Trophoblast cell (in vitro differentiated cells and primary cell): ENCODE measurements around the gene CNNM4.

Source experiments
- DNase-seq, 2 donors: peaks; one replicate each; pipeline ENCODE4 v3.0.0-alpha.2; 2016
- H2AFZ ChIP-seq: 2 replicates; pipeline ENCODE4 v1.6.1; 2013; ENCODE audit warnings: low read length, moderate library complexity, mild to moderate bottlenecking; ENCODE audit not compliant: insufficient read depth, poor library complexity
- H2AK5ac ChIP-seq: 2 replicates; pipeline ENCODE4 v1.6.1; 2013; ENCODE audit warnings: mild to moderate bottlenecking, low read length
- H2BK120ac ChIP-seq: 2 replicates; pipeline ENCODE4 v1.6.1; 2013; ENCODE audit warnings: low read length, mild to moderate bottlenecking, moderate library complexity; ENCODE audit not compliant: insufficient read depth, poor library complexity
- H2BK12ac ChIP-seq: 2 replicates; pipeline ENCODE4 v1.6.1; 2013; ENCODE audit warnings: mild to moderate bottlenecking, low read length, moderate library complexity
- H2BK5ac ChIP-seq: 2 replicates; pipeline ENCODE4 v1.6.1; 2013; ENCODE audit warnings: low read length, low read depth, moderate library complexity, mild to moderate bottlenecking; ENCODE audit not compliant: poor library complexity
- H3K14ac ChIP-seq: 2 replicates; pipeline ENCODE4 v1.6.1; 2013; ENCODE audit warnings: mild to moderate bottlenecking, low read length
- H3K18ac ChIP-seq: 2 replicates; pipeline ENCODE4 v1.6.1; 2013; ENCODE audit warnings: mild to moderate bottlenecking, low read length
- H3K23ac ChIP-seq: 2 replicates; pipeline ENCODE4 v1.6.1; 2013; ENCODE audit warnings: low read length
- H3K27ac ChIP-seq: 2 replicates; pipeline ENCODE4 v1.5.1; 2013; ENCODE audit warnings: low read depth, mild to moderate bottlenecking, inconsistent platforms, low read length, moderate library complexity
- H3K27me3 ChIP-seq: 2 replicates; pipeline ENCODE4 v1.6.1; 2013; ENCODE audit warnings: inconsistent platforms, mild to moderate bottlenecking, low read length, moderate library complexity; ENCODE audit not compliant: insufficient read depth
- H3K36me3 ChIP-seq, 2 experiments: 1 replicate in 1 of 2; 2 replicates in 1 of 2; pipeline ENCODE4 v1.6.1; 2013; ENCODE audit warnings: low read length in 2 of 2, mild to moderate bottlenecking in 2 of 2, moderate library complexity in 1 of 2; ENCODE audit not compliant: insufficient read depth in 2 of 2, control insufficient read depth in 1 of 2
- H3K4ac ChIP-seq: 2 replicates; pipeline ENCODE4 v1.6.1; 2013; ENCODE audit warnings: low read depth, mild to moderate bottlenecking, low read length, moderate library complexity
- H3K4me1 ChIP-seq, 2 experiments: 1 replicate in 1 of 2; 2 replicates in 1 of 2; pipeline ENCODE4 v1.6.1; 2013; ENCODE audit warnings: low read length in 2 of 2, mild to moderate bottlenecking in 2 of 2, moderate library complexity in 1 of 2; ENCODE audit not compliant: insufficient read depth in 2 of 2, control insufficient read depth in 1 of 2
- H3K4me2 ChIP-seq: 2 replicates; pipeline ENCODE4 v1.6.1; 2013; ENCODE audit warnings: inconsistent platforms, mild to moderate bottlenecking, low read length, moderate library complexity
- H3K4me3 ChIP-seq: 2 replicates; pipeline ENCODE4 v1.5.1; 2013; ENCODE audit warnings: mild to moderate bottlenecking, low read depth, low read length, inconsistent platforms
- H3K79me1 ChIP-seq: one replicate; pipeline ENCODE4 v1.6.1; 2013; ENCODE audit warnings: low read length
- H3K79me2 ChIP-seq: 2 replicates; pipeline ENCODE4 v1.6.1; 2013; ENCODE audit warnings: low read length, mild to moderate bottlenecking; ENCODE audit not compliant: control insufficient read depth, insufficient read depth, poor library complexity
- H3K9ac ChIP-seq: 2 replicates; pipeline ENCODE4 v1.6.1; 2013; ENCODE audit warnings: mild to moderate bottlenecking, low read length
- H3K9me3 ChIP-seq: 2 replicates; pipeline ENCODE4 v1.6.1; 2013; ENCODE audit warnings: low read depth, mild to moderate bottlenecking, control low read depth, inconsistent platforms, low read length; ENCODE audit not compliant: insufficient read depth
- H4K12ac ChIP-seq: 2 replicates; pipeline ENCODE4 v1.6.1; 2013; ENCODE audit warnings: low read depth, mild to moderate bottlenecking, low read length, moderate library complexity
- H4K8ac ChIP-seq: 2 replicates; pipeline ENCODE4 v1.6.1; 2013; ENCODE audit warnings: low read depth, mild to moderate bottlenecking, low read length, moderate library complexity
- H4K91ac ChIP-seq: one replicate; pipeline ENCODE4 v1.6.1; 2013; ENCODE audit warnings: low read depth, mild to moderate bottlenecking, low read length, moderate library complexity
- WGBS: extraction: QIAGEN DNeasy Blood & Tissue Kit; methylation state at CpG from one replicate; pipeline ENCODE4 v1.1.7; 2013; ENCODE audit warnings: missing lambda C conversion rate; ENCODE audit not compliant: insufficient read length, insufficient coverage; ENCODE audit errors: extremely low coverage; 5-methylcytosine and 5-hydroxymethylcytosine counted together

Gene CNNM4

DNA sequence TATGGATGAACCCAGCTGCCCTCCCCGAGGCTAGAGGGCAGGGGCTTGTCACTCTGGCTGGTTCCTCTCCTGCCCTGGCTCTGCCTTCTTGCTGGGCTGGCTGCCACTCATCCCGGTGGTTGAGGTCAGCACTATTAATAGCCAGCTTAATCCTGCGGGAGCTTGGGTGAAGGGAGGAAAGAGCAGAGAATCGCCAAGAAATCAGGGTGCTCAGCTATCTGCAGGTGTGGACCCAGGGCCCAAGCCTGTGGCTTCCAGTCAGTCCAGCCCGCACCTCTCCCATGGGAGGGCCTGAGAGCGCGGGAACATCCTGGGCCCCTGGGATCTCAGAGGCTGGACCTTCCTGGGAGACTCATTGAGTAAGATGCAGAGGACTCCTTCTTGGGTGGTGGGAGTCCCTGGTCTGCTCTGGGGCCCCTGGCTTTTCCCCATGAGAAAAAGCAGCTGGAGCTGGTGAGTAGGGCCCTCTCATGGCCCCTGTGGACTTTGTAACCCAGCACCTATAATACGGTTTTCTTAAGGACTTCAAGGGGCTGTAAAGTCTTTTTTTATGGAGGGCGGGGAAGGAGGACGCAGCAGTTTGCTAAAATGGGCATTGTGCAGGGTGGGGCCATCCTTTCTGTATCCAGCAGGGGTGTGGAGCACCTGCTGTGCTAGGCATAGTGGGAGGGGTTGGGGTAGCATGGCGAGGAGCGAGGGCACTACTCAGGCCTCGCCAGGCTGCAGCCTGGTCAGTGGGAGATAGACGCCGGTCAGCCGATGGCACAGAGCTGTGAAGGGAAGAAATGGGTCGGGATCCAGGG, 27.9 kb downstream of the CNNM4 start:
- H3K27ac ChIP-seq, result no peak overlapping the region
- no peak overlapping the region for H3K18ac ChIP-seq
- no peak for DNase-seq
- no peak overlapping the region for H4K12ac ChIP-seq
- H3K27me3 ChIP-seq, result no peaks in the 10 kb centered on the region
- H3K79me2 ChIP-seq, result no peaks in the 10 kb centered on the region
- H3K4me3 ChIP-seq, result no peak overlapping the region
- no peak overlapping the region for H4K91ac ChIP-seq
- no peak overlapping the region for H3K23ac ChIP-seq
- no peak overlapping the region for H4K8ac ChIP-seq
- no CpG with 5 or more reads among the region's 17 CpGs for WGBS
- H3K4me2 ChIP-seq, result no peak overlapping the region
- no peaks in the 10 kb centered on the region for H3K79me1 ChIP-seq
- no peak overlapping the region for H2BK5ac ChIP-seq
- no peaks in the 10 kb centered on the region for H3K9me3 ChIP-seq
- H2BK120ac ChIP-seq, result no peak overlapping the region
- no peaks in the 10 kb centered on the region for H3K36me3 ChIP-seq
- no peaks in the 10 kb centered on the region for H3K4me1 ChIP-seq
- no peak overlapping the region for H3K4ac ChIP-seq
- no peak overlapping the region for H2BK12ac ChIP-seq
- H2AFZ ChIP-seq, result no peak overlapping the region
- H3K14ac ChIP-seq, result no peak overlapping the region
- no peak overlapping the region for H2AK5ac ChIP-seq
- no peak overlapping the region for H3K9ac ChIP-seq

DNA sequence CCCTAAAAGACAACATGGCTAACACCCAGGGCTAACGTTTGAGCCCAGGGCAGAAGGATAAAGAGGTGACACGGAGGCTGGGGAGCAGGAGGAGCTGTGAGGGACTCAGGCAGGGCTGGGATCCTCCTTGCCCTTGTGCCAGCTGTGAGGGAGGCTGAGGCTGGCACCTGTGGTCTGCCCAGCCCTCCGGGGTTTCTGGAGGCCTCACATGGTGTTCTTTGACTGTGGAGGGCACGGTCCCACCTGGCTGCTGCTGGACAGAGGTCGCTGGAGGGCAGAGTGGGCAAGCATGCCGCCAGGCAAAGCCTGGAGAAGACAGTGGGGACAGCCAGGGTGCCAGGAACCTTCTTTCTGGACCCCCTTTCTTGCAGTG, 28.5 kb downstream of the CNNM4 start:
- Histone ChIP-seq H2AFZ (no peak overlapping the region), H2BK12ac (no peak overlapping the region), H4K8ac (no peak overlapping the region), H2BK120ac (no peak overlapping the region), H3K4me2 (no peak overlapping the region), H3K9me3 (no peaks in the 10 kb centered on the region), H4K12ac (no peak overlapping the region), H3K18ac (no peak overlapping the region), H3K14ac (no peak overlapping the region), H2BK5ac (no peak overlapping the region), H3K79me2 (no peaks in the 10 kb centered on the region), H3K4ac (no peak overlapping the region), H3K36me3 (no peaks in the 10 kb centered on the region), H3K27ac (no peak overlapping the region), H3K79me1 (no peaks in the 10 kb centered on the region), H4K91ac (no peak overlapping the region), H3K27me3 (no peaks in the 10 kb centered on the region), H2AK5ac (no peak overlapping the region), H3K9ac (no peak overlapping the region), H3K23ac (no peak overlapping the region), H3K4me3 (no peak overlapping the region), H3K4me1 (no peaks in the 10 kb centered on the region)
- DNase-seq, result no peak
- no CpG with 5 or more reads among the region's 6 CpGs for WGBS

DNA sequence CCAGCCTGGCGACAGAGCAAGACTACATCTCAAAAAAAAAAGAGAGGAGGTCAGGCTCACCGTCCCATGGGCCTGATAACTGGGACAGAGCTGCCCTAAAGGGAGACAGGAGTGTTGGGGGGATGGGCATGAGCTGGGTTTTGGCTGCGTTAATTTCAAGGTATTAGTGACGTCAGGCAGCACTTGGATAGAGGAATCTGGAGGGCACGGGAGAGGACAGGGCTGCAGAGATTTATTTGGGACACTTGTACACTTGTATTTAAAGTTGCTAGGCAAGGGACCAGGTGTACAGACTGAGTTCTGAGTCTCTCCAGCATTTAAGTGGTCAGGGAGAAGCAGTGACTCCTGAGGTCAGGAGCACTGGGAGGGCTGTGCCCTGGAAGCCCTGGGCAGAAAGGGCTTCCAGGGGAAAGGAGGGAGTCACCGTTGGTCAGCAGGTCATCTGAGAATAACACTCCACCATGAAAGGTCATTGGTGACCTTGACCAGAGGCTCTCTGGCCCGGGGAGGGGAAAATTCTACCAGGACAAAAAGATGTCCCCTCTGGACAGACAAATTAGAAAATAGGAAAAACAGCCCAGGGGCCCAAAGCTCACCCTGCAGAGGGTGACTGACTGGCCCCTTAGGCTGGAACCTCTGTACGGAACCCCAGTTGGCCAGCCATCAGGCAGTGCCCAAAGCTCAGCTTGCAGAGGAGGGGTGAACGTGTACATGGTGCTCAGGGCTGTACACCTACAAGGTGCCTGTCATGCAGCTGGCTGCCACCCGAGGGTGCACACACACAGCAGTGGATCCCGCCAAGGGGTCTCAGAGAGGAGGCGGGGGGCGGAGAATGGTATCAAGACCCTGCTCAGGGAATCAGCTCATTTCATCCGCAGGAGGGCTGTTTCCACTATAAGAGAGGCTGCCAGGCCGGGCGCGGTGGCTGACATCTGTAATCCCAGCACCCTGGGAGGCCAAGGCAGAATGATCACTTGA, 32.4 kb downstream of the CNNM4 start:
- Histone ChIP-seq H4K91ac (no peak overlapping the region), H3K4me3 (no peak overlapping the region), H2AK5ac (no peak overlapping the region), H3K4me2 (no peak overlapping the region), H4K8ac (no peak overlapping the region), H2BK12ac (no peak overlapping the region), H3K4ac (no peak overlapping the region), H3K27me3 (no peaks in the 10 kb centered on the region), H2BK120ac (no peak overlapping the region), H2AFZ (no peak overlapping the region), H2BK5ac (no peak overlapping the region), H3K23ac (no peak overlapping the region), H3K14ac (no peak overlapping the region), H3K36me3 (peaks cover 2 to 6% of the 10 kb centered on the region in 2 experiments), H3K4me1 (no peaks in the 10 kb centered on the region), H3K79me2 (no peaks in the 10 kb centered on the region), H3K79me1 (no peaks in the 10 kb centered on the region), H3K27ac (no peak overlapping the region), H3K9me3 (peaks cover 1% of the 10 kb centered on the region), H3K18ac (no peak overlapping the region), H3K9ac (no peak overlapping the region), H4K12ac (no peak overlapping the region)
- WGBS, result no CpG with 5 or more reads among the region's 17 CpGs
- no peak for DNase-seq

DNA sequence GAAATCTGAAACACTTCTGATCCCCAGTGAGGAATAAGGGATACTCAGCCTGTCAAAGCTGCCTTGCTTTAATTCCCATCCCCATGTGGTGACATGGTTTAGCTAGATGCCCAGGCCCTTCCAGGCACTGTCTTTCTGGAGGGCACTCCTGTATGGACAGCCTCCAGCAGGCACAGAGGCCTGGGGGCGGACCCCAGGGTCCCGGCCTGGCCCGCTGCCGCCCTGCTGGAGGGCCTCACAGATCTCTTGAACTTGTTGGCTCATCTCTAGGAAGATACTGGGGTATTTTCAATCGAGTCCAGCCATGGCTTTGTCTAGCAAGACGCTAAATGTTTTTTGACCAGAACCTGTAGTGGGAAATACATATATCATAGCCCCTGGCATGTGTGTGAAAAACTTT, 34.4 kb downstream of the CNNM4 start:
- H3K79me2 ChIP-seq, result no peaks in the 10 kb centered on the region
- no peak overlapping the region for H2AK5ac ChIP-seq
- H2BK12ac ChIP-seq, result no peak overlapping the region
- H3K27me3 ChIP-seq, result no peaks in the 10 kb centered on the region
- H2BK5ac ChIP-seq, result no peak overlapping the region
- H3K4me1 ChIP-seq, result no peaks in the 10 kb centered on the region
- no CpG with 5 or more reads among the region's 6 CpGs for WGBS
- H3K14ac ChIP-seq, result no peak overlapping the region
- H3K36me3 ChIP-seq, result peaks cover 8 to 18% of the 10 kb centered on the region in 2 experiments
- H4K8ac ChIP-seq, result no peak overlapping the region
- no peak overlapping the region for H3K9ac ChIP-seq
- H3K4me2 ChIP-seq, result no peak overlapping the region
- H3K27ac ChIP-seq, result no peak overlapping the region
- H3K18ac ChIP-seq, result no peak overlapping the region
- H4K91ac ChIP-seq, result no peak overlapping the region
- H3K9me3 ChIP-seq, result peaks cover 1% of the 10 kb centered on the region
- no peak overlapping the region for H2AFZ ChIP-seq
- no peak overlapping the region for H2BK120ac ChIP-seq
- H3K23ac ChIP-seq, result no peak overlapping the region
- no peak overlapping the region for H3K4ac ChIP-seq
- no peak overlapping the region for H4K12ac ChIP-seq
- H3K79me1 ChIP-seq, result no peaks in the 10 kb centered on the region
- DNase-seq, result no peak
- no peak overlapping the region for H3K4me3 ChIP-seq
